Pancreas (tissue), 10 donors: ENCODE data around the gene GRID1. TPM values are rescaled to one million over a fixed set of nuclear protein-coding genes. Genes with fewer than 3 reads are reported as not detected.
A peak's percentile ranks its signal among the peaks of the same experiment; 100 is the strongest.

Experiments
- ATAC-seq, 4 donors: fragments of 200-7000 bp; cut with Tn5 transposase; one replicate each; pipeline versions ENCODE4 v1.8.0 to v1.9.1; 2020; ENCODE audit warnings: mild to moderate bottlenecking in 4 of 4, moderate library complexity in 4 of 4
- DNase-seq, 6 donors: peaks; one replicate each; pipeline ENCODE4 v3.0.0-alpha.2; 2020
- FAIRE-seq: peaks from 2 replicates; lab custom pipeline; 2012; peaks lifted over from hg19 to GRCh38; lab: Jason Lieb, UNC
- H3K27ac ChIP-seq, 4 donors: fragments of 200-600 bp; sonication (generic); 1 replicate in 3 of 4; 2 replicates in 1 of 4; pipeline versions ENCODE4 v1.5.0 to v1.8.0; 2020
- H3K27me3 ChIP-seq, 4 donors: fragments of 200-600 bp; one replicate each; pipeline ENCODE4 v1.8.0; 2021
- H3K36me3 ChIP-seq, 3 donors: fragments of 200-600 bp; sonication (generic) in 1 of 3; one replicate each; pipeline versions ENCODE4 v1.5.0 to v1.8.0; 2020 to 2021
- H3K4me1 ChIP-seq, 3 donors: fragments of 200-600 bp; one replicate each; pipeline ENCODE4 v1.8.0; 2021
- H3K4me3 ChIP-seq, 4 donors: fragments of 200-600 bp; sonication (generic) in 2 of 4; one replicate each; pipeline versions ENCODE4 v1.5.0 to v1.8.0; 2020 to 2021
- H3K9me3 ChIP-seq, 4 donors: fragments of 200-600 bp; one replicate each; pipeline ENCODE4 v1.8.0; 2021
- WGBS, 2 donors: extraction: QIAGEN DNeasy Blood & Tissue Kit; methylation state at CpG; one replicate each; pipeline ENCODE4 v1.1.7; 2013; 5-methylcytosine and 5-hydroxymethylcytosine counted together
- intact Hi-C, 3 donors: fragments of 100-400 bp; cut with DNase I; formaldehyde crosslinking; loops; one replicate each; pipeline versions ENCODE4 v1.11.1 to v1.14.2; 2022
- polyA plus RNA-seq, 2 donors: library from polyadenylated mRNA; stranded (reverse); fragments of 200-250 nt; gene quantifications; one replicate each; pipeline ENCODE4 v1.2.3, GENCODE V29; 2013
- total RNA-seq, 6 donors: library from RNA; stranded (reverse); fragmentation: NEBNext Ultra II Directional in 4 of 6; extraction: Animal tissue kit (Norgen Biotek cat#: 25700) in 4 of 6; gene quantifications; one replicate each; pipeline versions ENCODE4 v1.2.1 to v1.2.4, GENCODE V29; 2021 to 2023
- TF ChIP-seq, protein P1 (sequence below), 4 donors: fragments of 200-600 bp; sonication (generic) in 3 of 4; IDR thresholded peaks; one replicate each; pipeline versions ENCODE4 v1.5.0 to v1.8.0; 2021; ENCODE audit warnings: antibody characterized with exemption in 4 of 4
- donor health status: healthy with polysubstance abuse.
- donor health status: DM: no; HTN: no; CAD: no; lungs with moderate emphysema.
- donor health status: DM: no; HTN: no; CAD: no.
- donor health status: control.
- donor health status: control.
- donor health status: Bipolar disorder and iron deficiency.
- donor health status: DM: yes; HTN: yes; CAD: no.
- donor health status: DM: no; HTN: no; CAD: no.
- donor health status: DM: no; HTN: no; CAD: no.
- donor health status: DM: yes; HTN: yes; CAD: no.

Gene GRID1
- total and polyA plus RNA-seq, 8 donors = 0.05 to 1.5 (median 0.91) TPM

DNA sequence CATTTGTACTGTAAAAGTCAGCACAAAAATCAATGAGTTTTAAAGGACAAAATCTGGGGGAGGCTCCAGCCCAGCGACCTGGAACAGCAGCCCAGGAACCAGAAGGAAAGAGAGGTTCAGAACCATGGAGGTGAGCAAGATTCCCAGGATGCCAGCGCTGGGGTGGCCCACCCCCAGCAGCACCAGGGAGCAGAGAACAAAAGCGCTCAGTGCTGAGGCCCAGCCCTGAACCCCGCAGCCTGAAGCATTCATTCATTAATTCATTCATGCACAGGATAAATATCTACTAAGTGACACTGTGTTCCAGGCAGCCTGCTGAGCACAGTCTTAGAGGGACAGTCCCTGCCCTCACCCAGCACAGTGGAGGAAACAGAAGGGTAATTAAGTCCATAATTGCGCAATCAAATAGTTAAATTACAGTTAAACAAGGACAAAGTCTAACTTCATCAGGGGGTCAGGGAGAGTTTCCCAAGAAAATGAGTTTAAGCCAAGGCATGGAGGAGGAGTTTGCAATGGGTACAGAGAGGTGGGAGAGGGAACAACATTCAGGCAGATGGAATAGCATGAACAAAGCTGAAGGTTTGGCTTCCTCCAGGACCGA is 202.3 kb downstream of the GRID1 start:
- Histone ChIP-seq H3K27me3 (no peaks in the 10 kb centered on the region), H3K4me3 (no peak overlapping the region), H3K4me1 (no peaks in the 10 kb centered on the region), H3K27ac (no peak overlapping the region), H3K36me3 (no peaks in the 10 kb centered on the region), H3K9me3 (no peaks in the 10 kb centered on the region)
- DNase-seq (peak in 1 of 6 donors; percentile 16), FAIRE-seq (no peak), ATAC-seq (peak in 1 of 4 donors; percentile 13)
- WGBS, 2 donors = 75 to 84% methylated on average over 6 of the region's 6 CpGs
- TF ChIP-seq, protein P1, sequence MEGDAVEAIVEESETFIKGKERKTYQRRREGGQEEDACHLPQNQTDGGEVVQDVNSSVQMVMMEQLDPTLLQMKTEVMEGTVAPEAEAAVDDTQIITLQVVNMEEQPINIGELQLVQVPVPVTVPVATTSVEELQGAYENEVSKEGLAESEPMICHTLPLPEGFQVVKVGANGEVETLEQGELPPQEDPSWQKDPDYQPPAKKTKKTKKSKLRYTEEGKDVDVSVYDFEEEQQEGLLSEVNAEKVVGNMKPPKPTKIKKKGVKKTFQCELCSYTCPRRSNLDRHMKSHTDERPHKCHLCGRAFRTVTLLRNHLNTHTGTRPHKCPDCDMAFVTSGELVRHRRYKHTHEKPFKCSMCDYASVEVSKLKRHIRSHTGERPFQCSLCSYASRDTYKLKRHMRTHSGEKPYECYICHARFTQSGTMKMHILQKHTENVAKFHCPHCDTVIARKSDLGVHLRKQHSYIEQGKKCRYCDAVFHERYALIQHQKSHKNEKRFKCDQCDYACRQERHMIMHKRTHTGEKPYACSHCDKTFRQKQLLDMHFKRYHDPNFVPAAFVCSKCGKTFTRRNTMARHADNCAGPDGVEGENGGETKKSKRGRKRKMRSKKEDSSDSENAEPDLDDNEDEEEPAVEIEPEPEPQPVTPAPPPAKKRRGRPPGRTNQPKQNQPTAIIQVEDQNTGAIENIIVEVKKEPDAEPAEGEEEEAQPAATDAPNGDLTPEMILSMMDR (IDR thresholded peaks at IDR 0.05) = no peak
- intact Hi-C loops = no loop called here

DNA sequence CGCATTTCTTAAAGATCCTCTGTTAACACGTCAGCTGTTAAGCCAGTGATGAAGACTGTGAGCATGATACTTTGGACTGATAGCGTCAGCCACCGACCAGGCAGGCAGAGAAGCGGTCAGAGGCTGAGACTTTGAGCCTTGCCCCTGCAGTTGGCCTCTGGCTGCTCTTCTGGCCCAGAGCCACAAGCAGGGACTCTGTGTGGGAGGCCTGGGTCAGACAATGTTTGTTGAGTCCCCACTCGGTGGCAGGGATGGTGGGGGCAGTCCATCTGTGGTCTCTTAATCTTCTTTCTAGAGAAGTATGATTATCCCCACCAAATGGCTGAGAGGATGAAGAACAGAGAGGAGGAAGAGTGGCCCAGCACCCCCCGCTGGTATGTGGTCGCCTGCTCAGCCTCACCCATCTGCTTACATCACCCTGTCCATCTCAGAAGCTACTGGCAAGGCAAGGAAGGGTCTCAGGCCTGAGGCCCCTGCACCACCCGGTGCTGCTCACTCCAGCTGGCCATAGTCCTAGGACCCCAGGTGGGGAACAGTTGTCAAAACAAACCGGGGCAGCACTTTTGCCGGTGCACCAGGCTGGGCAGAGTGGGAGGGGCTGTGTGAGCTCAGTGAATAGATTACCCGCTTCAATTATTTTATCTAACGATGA is 202.9 kb downstream of the GRID1 start:
- ATAC-seq (no peak), DNase-seq (no peak), FAIRE-seq (no peak)
- H3K36me3 ChIP-seq = no peaks in the 10 kb centered on the region
- no peaks in the 10 kb centered on the region for H3K4me1 ChIP-seq
- TF ChIP-seq, protein P1 (IDR thresholded peaks at IDR 0.05) = no peak
- intact Hi-C loops = no loop called here
- 71 to 76% methylated on average over 13 of the region's 13 CpGs for WGBS, 2 donors
- H3K4me3 ChIP-seq = no peak overlapping the region
- no peak overlapping the region for H3K27ac ChIP-seq
- H3K9me3 ChIP-seq = no peaks in the 10 kb centered on the region
- H3K27me3 ChIP-seq = no peaks in the 10 kb centered on the region

DNA sequence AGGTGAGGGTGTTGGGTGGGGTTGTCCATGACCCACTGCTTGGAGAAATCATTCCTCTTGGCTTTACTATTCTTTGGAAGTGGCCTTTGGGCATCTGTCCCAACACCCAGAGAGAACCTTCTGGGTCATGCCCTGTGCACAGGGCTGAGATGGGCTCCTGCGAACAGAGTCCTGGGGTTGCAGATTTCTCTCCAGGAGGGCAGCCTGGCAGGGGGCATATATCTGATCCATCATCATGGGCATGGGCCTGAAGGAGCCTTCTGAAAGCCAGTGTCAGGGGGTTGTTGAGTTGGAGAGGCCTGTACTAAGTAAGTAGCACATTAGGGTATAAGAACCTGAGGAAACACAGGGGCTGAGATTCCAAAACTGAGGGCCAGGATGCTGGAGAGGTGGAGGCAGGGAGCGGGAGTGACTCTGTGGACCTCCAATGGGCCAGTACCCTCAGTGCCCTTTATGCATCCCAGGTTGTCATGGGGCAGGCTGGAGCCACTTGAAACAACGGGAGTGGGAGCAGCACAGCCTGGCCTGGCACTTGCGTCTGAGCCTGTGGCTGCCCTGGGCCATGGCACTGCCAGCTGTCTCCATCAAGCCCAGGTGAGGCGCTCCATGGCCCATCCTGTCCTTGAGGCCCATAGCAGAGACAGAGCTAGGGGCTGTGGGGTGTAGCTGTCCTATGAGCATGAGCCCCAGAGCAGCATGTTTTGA is 203.7 kb downstream of the GRID1 start:
- H3K4me1 ChIP-seq = no peaks in the 10 kb centered on the region
- H3K27me3 ChIP-seq = no peaks in the 10 kb centered on the region
- TF ChIP-seq, protein P1 (IDR thresholded peaks at IDR 0.05) = no peak
- intact Hi-C loops = no loop called here
- ATAC-seq (no peak), DNase-seq (no peak), FAIRE-seq (no peak)
- 94 to 96% methylated on average over 5 of the region's 5 CpGs for WGBS, 2 donors
- no peaks in the 10 kb centered on the region for H3K9me3 ChIP-seq
- H3K4me3 ChIP-seq = no peak overlapping the region
- H3K36me3 ChIP-seq = no peaks in the 10 kb centered on the region
- no peak overlapping the region for H3K27ac ChIP-seq

DNA sequence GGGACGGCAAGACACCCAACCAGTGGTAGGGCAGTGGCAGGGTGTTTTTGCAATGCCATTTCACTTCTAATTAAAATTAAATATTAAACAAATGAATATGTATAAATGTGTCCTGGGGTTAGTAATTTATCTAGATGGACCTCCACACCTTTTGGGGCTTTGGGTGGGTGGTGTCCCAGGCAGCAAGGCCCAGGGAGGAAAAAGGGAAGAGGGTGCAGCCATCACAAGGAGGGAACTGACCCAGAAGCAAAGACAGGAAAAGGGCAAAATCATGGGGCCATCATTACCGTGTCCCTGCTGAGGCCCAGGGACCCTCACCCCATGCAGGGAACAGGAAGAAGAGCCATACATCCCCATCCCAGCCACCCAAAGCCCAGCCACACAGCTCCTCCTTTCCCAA is 204.6 kb downstream of the GRID1 start:
- TF ChIP-seq, protein P1 (IDR thresholded peaks at IDR 0.05) = no peak
- FAIRE-seq (no peak), DNase-seq (no peak), ATAC-seq (no peak)
- Histone ChIP-seq H3K27ac (no peak overlapping the region), H3K4me3 (no peak overlapping the region), H3K36me3 (no peaks in the 10 kb centered on the region), H3K4me1 (no peaks in the 10 kb centered on the region), H3K27me3 (no peaks in the 10 kb centered on the region), H3K9me3 (no peaks in the 10 kb centered on the region)
- WGBS, 2 donors = 76 to 77% methylated on average over 2 of the region's 2 CpGs
- intact Hi-C loops = no loop called here
